B cell (primary cell): ENCODE data around the gene TSPAN15. TPM values are rescaled to one million over a fixed set of nuclear protein-coding genes. Genes with fewer than 3 reads are reported as not detected.

ENCODE experiments used
- ATAC-seq: fragments of 200-7000 bp; cut with Tn5 transposase; one replicate; pipeline ENCODE4 v1.10.0; 2021; ENCODE audit warnings: low read depth, mild to moderate bottlenecking, moderate number of reproducible peaks, moderate library complexity
- CTCF ChIA-PET: fragments of 350-600 bp; sonication (Branson Sonifier 250); formaldehyde crosslinking; loops from one replicate; lab custom pipeline; 2021; ENCODE audit warnings: antibody characterized with exemption, inconsistent platforms; lab: Charles Lee
- POLR2A ChIA-PET: fragments of 350-600 bp; sonication (Branson Sonifier 250); formaldehyde crosslinking; loops from one replicate; lab custom pipeline; 2021; ENCODE audit warnings: antibody characterized with exemption; lab: Charles Lee
- DNase-seq: peaks from one replicate; pipeline ENCODE4 v3.0.0; 2013
- H2AFZ ChIP-seq: 2 replicates; pipeline ENCODE4 v1.6.1; 2012; ENCODE audit warnings: mild to moderate bottlenecking, low read depth, low read length; ENCODE audit not compliant: insufficient read depth, poor library complexity, severe bottlenecking
- H3K27ac ChIP-seq, 2 donors: 1 replicate in 1 of 2; 2 replicates in 1 of 2; pipeline ENCODE4 v1.5.1; 2012 to 2013; ENCODE audit warnings: low read length in 2 of 2, mild to moderate bottlenecking in 2 of 2, moderate library complexity in 1 of 2
- H3K27me3 ChIP-seq, 4 experiments: fragments of 200-600 bp in 1 of 4; sonication (generic) in 1 of 4; replicated peaks in 1 of 4; 1 replicate in 2 of 4; 2 replicates in 2 of 4; pipeline versions ENCODE4 v1.6.1 to v1.7.0; 2013 to 2016; ENCODE audit warnings: low read length in 3 of 4, mild to moderate bottlenecking in 2 of 4, mixed read lengths in 1 of 4, moderate library complexity in 1 of 4; ENCODE audit not compliant: insufficient read depth in 4 of 4, control insufficient read depth in 3 of 4; ENCODE audit errors: control extremely low read depth in 1 of 4
- H3K36me3 ChIP-seq, 2 experiments: replicated peaks in 1 of 2; 1 replicate in 1 of 2; 2 replicates in 1 of 2; pipeline versions ENCODE4 v1.6.1 to v1.7.1; 2013; ENCODE audit warnings: low read length in 1 of 2; ENCODE audit not compliant: insufficient read depth in 2 of 2, control insufficient read depth in 1 of 2; ENCODE audit errors: control extremely low read depth in 1 of 2, extremely low read depth in 1 of 2
- H3K4me1 ChIP-seq, 2 donors: fragments of 200-600 bp in 1 of 2; sonication (generic) in 1 of 2; 1 replicate in 1 of 2; 2 replicates in 1 of 2; pipeline versions ENCODE4 v1.5.1 to v1.6.1; 2013 to 2017; ENCODE audit warnings: low read length in 2 of 2; ENCODE audit not compliant: control insufficient read depth in 2 of 2, insufficient read depth in 2 of 2
- H3K4me2 ChIP-seq: replicated peaks from 2 replicates; pipeline ENCODE3; 2012; ENCODE audit warnings: mild to moderate bottlenecking, low read depth, low read length; ENCODE audit not compliant: poor library complexity, severe bottlenecking
- H3K4me3 ChIP-seq, 5 experiments: fragments of 200-600 bp in 1 of 5; sonication (generic) in 1 of 5; 1 replicate in 3 of 5; 2 replicates in 2 of 5; pipeline versions ENCODE4 v1.5.1 to v1.7.0; 2011 to 2016; ENCODE audit warnings: low read length in 4 of 5, mild to moderate bottlenecking in 4 of 5, low read depth in 2 of 5, control low read depth in 1 of 5, moderate library complexity in 1 of 5; ENCODE audit not compliant: insufficient read depth in 1 of 5; ENCODE audit errors: control extremely low read depth in 1 of 5, extremely low read depth in 1 of 5
- H3K79me2 ChIP-seq: fragments of 200-600 bp; sonication (generic); one replicate; pipeline ENCODE4 v1.6.0; 2016; ENCODE audit warnings: low read length; ENCODE audit not compliant: control insufficient read depth, insufficient read depth
- H3K9ac ChIP-seq: fragments of 200-600 bp; sonication (generic); 2 replicates; pipeline ENCODE4 v1.6.1; 2017; ENCODE audit warnings: mild to moderate bottlenecking, low read length, moderate library complexity
- H3K9me3 ChIP-seq, 3 donors: one replicate each; pipeline versions ENCODE4 v1.6.1 to v1.7.1; 2013; ENCODE audit warnings: low read length in 2 of 3; ENCODE audit not compliant: control insufficient read depth in 2 of 3, insufficient read depth in 1 of 3; ENCODE audit errors: control extremely low read depth in 1 of 3
- H4K20me1 ChIP-seq: 2 replicates; pipeline ENCODE4 v1.6.0; 2012; ENCODE audit warnings: mild to moderate bottlenecking, low read length; ENCODE audit not compliant: insufficient read depth, control insufficient read depth, poor library complexity, severe bottlenecking
- H3K27ac Mint-ChIP-seq: one replicate; pipeline ENCODE4 v1.8.0; 2021; ENCODE audit warnings: mixed read lengths
- H3K27me3 Mint-ChIP-seq: one replicate; pipeline ENCODE4 v1.8.0; 2021; ENCODE audit warnings: mixed read lengths
- H3K4me1 Mint-ChIP-seq: one replicate; pipeline ENCODE4 v1.8.0; 2021; ENCODE audit warnings: mixed read lengths
- H3K4me3 Mint-ChIP-seq: one replicate; pipeline ENCODE4 v1.8.0; 2021; ENCODE audit warnings: mixed read lengths
- H3K9me3 Mint-ChIP-seq: one replicate; pipeline ENCODE4 v1.8.0; 2022; ENCODE audit warnings: mixed read lengths; ENCODE audit not compliant: insufficient read depth
- CTCF ChIP-seq: fragments of 200-600 bp; IDR thresholded peaks from one replicate; pipeline ENCODE4 v1.8.0; 2022; ENCODE audit warnings: antibody characterized with exemption, mild to moderate bottlenecking
- EZH2 ChIP-seq: IDR thresholded peaks from 2 replicates; pipeline ENCODE4 v1.6.1; 2012; ENCODE audit warnings: borderline replicate concordance, low read depth, mild to moderate bottlenecking, moderate library complexity, low read length; ENCODE audit not compliant: insufficient read depth, poor library complexity, severe bottlenecking
- WGBS: methylation state at CpG from one replicate; pipeline ENCODE4 v1.1.5; 2013; ENCODE audit warnings: missing lambda C conversion rate; ENCODE audit not compliant: insufficient coverage; 5-methylcytosine and 5-hydroxymethylcytosine counted together
- intact Hi-C: fragments of 100-400 bp; cut with micrococcal nuclease; formaldehyde crosslinking; loops from one replicate; pipeline ENCODE4 v1.10.0; 2022
- polyA plus RNA-seq: library from polyadenylated mRNA; depleted of rRNA; stranded (reverse); fragments of >200 nt; gene quantifications from 2 replicates; pipeline ENCODE4 v1.2.3, GENCODE V29; 2012
- total RNA-seq, 2 donors: library from RNA; stranded (reverse); fragments of 120-200 nt in 1 of 2; gene quantifications; 1 replicate in 1 of 2; 2 replicates in 1 of 2; pipeline versions ENCODE4 v1.2.3 to v1.2.4, GENCODE V29; 2013 to 2022

The TSPAN15 gene
- total and polyA plus RNA-seq, 2 donors (not counting 1 experiment from before 2014, with no cell fraction given), result 0.13 to 0.52 TPM

- H3K9me3 Mint-ChIP-seq, result no peaks in the 10 kb centered on the region
- Histone ChIP-seq H3K9ac (no peak overlapping the region), H4K20me1 (no peaks in the 10 kb centered on the region), H3K36me3 (no peaks in the 10 kb centered on the region), H3K9me3 (no peaks in the 10 kb centered on the region), H3K79me2 (no peaks in the 10 kb centered on the region), H3K4me3 (no peak overlapping the region), H3K4me1 (peaks cover 0 to under 1% of the 10 kb centered on the region in 2 donors), H3K27ac (no peak overlapping the region), H3K4me2 (no peak overlapping the region), H3K27me3 (peaks cover 0 to 9% (median 7%) of the 10 kb centered on the region in 4 experiments), H2AFZ (no peak overlapping the region)
- ATAC-seq (no peak), DNase-seq (no peak)
- H3K27ac Mint-ChIP-seq, result no peak overlapping the region
- 86% methylated on average over 8 of the region's 8 CpGs for WGBS
- ChIA-PET POLR2A (no interaction called here), CTCF (interaction anchor here (1.2 kb wide), 1 partner anchor 58 kb away, joined by 3 read pairs; no protein-coding TSS in a partner anchor)
- peaks cover 19% of the 10 kb centered on the region for H3K27me3 Mint-ChIP-seq
- peaks cover 3% of the 10 kb centered on the region for H3K4me1 Mint-ChIP-seq
- intact Hi-C loops, result no loop called here
- TF ChIP-seq CTCF (no peak), EZH2 (no peak)
- no peak overlapping the region for H3K4me3 Mint-ChIP-seq
Measured at GRCh38 chr10:69456880-69457693, 5.8 kb downstream of the TSPAN15 start.

- POLR2A ChIA-PET, result no interaction called here
- DNase-seq, result no peak
- Histone ChIP-seq H3K36me3 (no peaks in the 10 kb centered on the region), H3K27ac (no peak overlapping the region), H3K4me3 (no peak overlapping the region), H3K9ac (no peak overlapping the region), H3K27me3 (peaks cover 0 to 3% (median 2%) of the 10 kb centered on the region in 4 experiments), H2AFZ (no peak overlapping the region), H3K9me3 (no peaks in the 10 kb centered on the region), H3K4me1 (no peaks in the 10 kb centered on the region), H3K4me2 (no peak overlapping the region), H4K20me1 (no peaks in the 10 kb centered on the region), H3K79me2 (no peaks in the 10 kb centered on the region)
- no peak for TF ChIP-seq EZH2
- no peak for TF ChIP-seq CTCF
- ATAC-seq, result no peak
- no peaks in the 10 kb centered on the region for H3K4me1 Mint-ChIP-seq
- H3K9me3 Mint-ChIP-seq, result no peaks in the 10 kb centered on the region
- H3K4me3 Mint-ChIP-seq, result no peak overlapping the region
- peaks cover 12% of the 10 kb centered on the region for H3K27me3 Mint-ChIP-seq
- WGBS, result 91% methylated on average over 4 of the region's 5 CpGs
- intact Hi-C loops, result no loop called here
- no peak overlapping the region for H3K27ac Mint-ChIP-seq
- CTCF ChIA-PET, result interaction anchor here (1.2 kb wide), 1 partner anchor 58 kb away, joined by 3 read pairs; no protein-coding TSS in a partner anchor
Measured at GRCh38 chr10:69457771-69458237, 6.5 kb downstream of the TSPAN15 start.
